Astrocyte (in vitro differentiated cells and primary cell): ENCODE measurements around the gene DLGAP1.

ENCODE experiments used
- CTCF ChIP-seq: IDR thresholded peaks from 2 replicates; pipeline ENCODE4 v1.5.1; 2011; ENCODE audit warnings: low read depth, mild to moderate bottlenecking, inconsistent platforms, low read length, moderate library complexity; ENCODE audit not compliant: insufficient read depth
- EZH2 ChIP-seq: IDR thresholded peaks from 2 replicates; pipeline ENCODE4 v1.6.1; 2012; ENCODE audit warnings: mild to moderate bottlenecking, low read length, inconsistent platforms; ENCODE audit not compliant: insufficient read depth

- TF ChIP-seq CTCF (no peak), EZH2 (no peak)
Measured at GRCh38 chr18:3760741-3761140, 694.4 kb downstream of the DLGAP1 start.
